ENCODE measurements around the gene NDUFS1.

DNA sequence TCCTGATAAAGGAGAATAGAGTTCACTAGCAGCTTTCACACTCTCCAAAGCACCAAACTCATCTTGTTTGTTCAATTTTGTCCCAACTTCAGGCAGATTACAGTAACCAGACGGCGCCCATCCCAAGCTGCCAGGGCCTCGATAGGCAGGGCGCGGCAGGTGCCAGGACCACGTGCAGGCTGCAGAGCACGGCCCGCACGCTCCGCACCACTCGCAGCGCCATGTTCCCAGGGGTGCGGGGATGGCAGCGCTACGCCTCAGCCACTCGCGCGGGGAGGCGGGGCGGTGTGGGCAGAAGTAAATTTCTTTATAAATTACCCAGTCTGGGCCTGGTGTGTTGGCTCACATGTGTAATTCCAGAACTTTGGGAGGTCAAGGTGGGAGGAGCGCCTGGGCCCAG is 43.0 kb downstream of the NDUFS1 start:
- TF ChIP-seq POLR2AphosphoS5 (IDR thresholded peaks at IDR 0.05) (no peak), POLR2A (IDR thresholded peaks at IDR 0.05) (no peak), EP300 (IDR thresholded peaks at IDR 0.05; ENCODE audit: low read depth) (no peak)
- TF ChIP-seq, protein P1, sequence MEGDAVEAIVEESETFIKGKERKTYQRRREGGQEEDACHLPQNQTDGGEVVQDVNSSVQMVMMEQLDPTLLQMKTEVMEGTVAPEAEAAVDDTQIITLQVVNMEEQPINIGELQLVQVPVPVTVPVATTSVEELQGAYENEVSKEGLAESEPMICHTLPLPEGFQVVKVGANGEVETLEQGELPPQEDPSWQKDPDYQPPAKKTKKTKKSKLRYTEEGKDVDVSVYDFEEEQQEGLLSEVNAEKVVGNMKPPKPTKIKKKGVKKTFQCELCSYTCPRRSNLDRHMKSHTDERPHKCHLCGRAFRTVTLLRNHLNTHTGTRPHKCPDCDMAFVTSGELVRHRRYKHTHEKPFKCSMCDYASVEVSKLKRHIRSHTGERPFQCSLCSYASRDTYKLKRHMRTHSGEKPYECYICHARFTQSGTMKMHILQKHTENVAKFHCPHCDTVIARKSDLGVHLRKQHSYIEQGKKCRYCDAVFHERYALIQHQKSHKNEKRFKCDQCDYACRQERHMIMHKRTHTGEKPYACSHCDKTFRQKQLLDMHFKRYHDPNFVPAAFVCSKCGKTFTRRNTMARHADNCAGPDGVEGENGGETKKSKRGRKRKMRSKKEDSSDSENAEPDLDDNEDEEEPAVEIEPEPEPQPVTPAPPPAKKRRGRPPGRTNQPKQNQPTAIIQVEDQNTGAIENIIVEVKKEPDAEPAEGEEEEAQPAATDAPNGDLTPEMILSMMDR (IDR thresholded peaks at IDR 0.05): no peak

Measured in transverse colon (tissue), 4 donors.